MM.1S (cell line): ENCODE data around the gene RASSF3.

ENCODE experiments used
- DNase-seq: peaks from one replicate; pipeline ENCODE4 v3.0.0-alpha.2; 2015
- H2AFZ ChIP-seq: fragments of 300-600 bp; sonication (generic); 2 replicates; pipeline ENCODE4 v1.6.0; 2016; ENCODE audit warnings: antibody characterized with exemption, low read length
- H3F3A ChIP-seq: fragments of 300-600 bp; sonication (generic); 2 replicates; pipeline ENCODE4 v1.6.1; 2016; ENCODE audit warnings: mild to moderate bottlenecking, antibody characterized with exemption, low read length, moderate library complexity, mixed read lengths; ENCODE audit not compliant: insufficient read depth
- H3K27ac ChIP-seq: fragments of 300-600 bp; sonication (generic); 2 replicates; pipeline ENCODE4 v1.5.1; 2016; ENCODE audit warnings: mild to moderate bottlenecking, low read length
- H3K27me3 ChIP-seq: fragments of 300-600 bp; sonication (generic); replicated peaks from 2 replicates; pipeline ENCODE4 v1.6.0; 2016; ENCODE audit warnings: low read length; ENCODE audit not compliant: insufficient read depth
- H3K36me3 ChIP-seq: fragments of 300-600 bp; sonication (generic); replicated peaks from 2 replicates; pipeline ENCODE4 v1.6.1; 2016; ENCODE audit warnings: mild to moderate bottlenecking, low read length, mixed read lengths; ENCODE audit not compliant: insufficient read depth
- H3K4me1 ChIP-seq: fragments of 300-600 bp; sonication (generic); 2 replicates; pipeline ENCODE4 v1.6.1; 2016; ENCODE audit warnings: low read length, mixed read lengths
- H3K4me2 ChIP-seq: fragments of 300-600 bp; sonication (generic); 2 replicates; pipeline ENCODE4 v1.6.0; 2016; ENCODE audit warnings: low read depth, low read length
- H3K4me3 ChIP-seq: fragments of 300-600 bp; sonication (generic); 2 replicates; pipeline ENCODE4 v1.5.1; 2016; ENCODE audit warnings: low read length, mixed read lengths
- H3K79me2 ChIP-seq: fragments of 300-600 bp; sonication (generic); 2 replicates; pipeline ENCODE4 v1.6.1; 2016; ENCODE audit warnings: mixed run types, low read length, mixed read lengths
- H3K9ac ChIP-seq: fragments of 300-600 bp; sonication (generic); 2 replicates; pipeline ENCODE4 v1.6.1; 2016; ENCODE audit warnings: low read length, mixed read lengths
- H3K9me2 ChIP-seq: fragments of 300-600 bp; sonication (generic); replicated peaks from 2 replicates; pipeline ENCODE4 v1.6.1; 2016; ENCODE audit warnings: mild to moderate bottlenecking, low read length, mixed read lengths; ENCODE audit not compliant: insufficient read depth
- H3K9me3 ChIP-seq: fragments of 300-600 bp; sonication (generic); replicated peaks from 2 replicates; pipeline ENCODE4 v1.6.1; 2016; ENCODE audit warnings: mild to moderate bottlenecking, low read length, mixed read lengths; ENCODE audit not compliant: insufficient read depth
- H4K20me1 ChIP-seq: fragments of 300-600 bp; sonication (generic); 2 replicates; pipeline ENCODE4 v1.6.1; 2016; ENCODE audit warnings: mild to moderate bottlenecking, low read length, moderate library complexity, mixed read lengths; ENCODE audit not compliant: insufficient read depth
- EZH2 ChIP-seq: fragments of 300-600 bp; sonication (generic); optimal IDR thresholded peaks from 2 replicates; pipeline ENCODE3; 2017; ENCODE audit warnings: low read depth, mild to moderate bottlenecking, antibody characterized with exemption, low read length, mixed read lengths
- EZH2phosphoT487 ChIP-seq: fragments of 300-600 bp; sonication (generic); IDR thresholded peaks from 2 replicates; pipeline ENCODE4 v1.6.1; 2018; ENCODE audit warnings: antibody characterized with exemption, low read length
- TF ChIP-seq, protein P1 (sequence below): fragments of 300-600 bp; sonication (generic); IDR thresholded peaks from 2 replicates; pipeline ENCODE4 v1.5.1; 2016; ENCODE audit warnings: antibody characterized with exemption, low read length, mixed read lengths

RASSF3 gene

DNA sequence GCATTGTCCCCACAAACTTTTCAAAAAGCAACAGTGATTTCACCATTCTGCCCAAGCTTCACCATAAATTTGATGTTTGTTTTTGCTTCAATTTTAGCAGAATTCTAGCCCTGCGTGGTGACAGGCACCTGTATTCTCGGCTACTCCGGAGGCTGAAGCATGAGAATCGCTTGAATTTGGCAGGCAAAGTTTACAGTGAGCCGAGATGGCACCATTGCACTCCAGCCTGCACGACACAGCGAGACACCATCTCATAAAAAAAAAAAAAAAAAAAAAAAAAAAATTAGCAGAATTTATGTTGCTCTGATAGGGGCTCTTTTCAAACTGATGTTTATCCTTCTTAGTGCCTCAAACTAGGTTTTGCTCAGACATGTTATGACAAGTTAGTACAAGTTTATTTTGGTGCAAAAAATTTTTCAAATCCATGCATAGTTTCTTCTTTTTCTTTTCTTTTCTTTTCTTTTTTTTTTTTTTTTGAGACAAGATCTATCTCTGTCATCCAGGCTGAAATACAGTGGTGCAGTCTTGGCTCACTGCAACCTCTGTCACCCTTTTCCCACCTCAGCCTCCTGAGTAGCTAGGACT is 24.3 kb downstream of the RASSF3 start:
- H2AFZ ChIP-seq = no peak overlapping the region

DNA sequence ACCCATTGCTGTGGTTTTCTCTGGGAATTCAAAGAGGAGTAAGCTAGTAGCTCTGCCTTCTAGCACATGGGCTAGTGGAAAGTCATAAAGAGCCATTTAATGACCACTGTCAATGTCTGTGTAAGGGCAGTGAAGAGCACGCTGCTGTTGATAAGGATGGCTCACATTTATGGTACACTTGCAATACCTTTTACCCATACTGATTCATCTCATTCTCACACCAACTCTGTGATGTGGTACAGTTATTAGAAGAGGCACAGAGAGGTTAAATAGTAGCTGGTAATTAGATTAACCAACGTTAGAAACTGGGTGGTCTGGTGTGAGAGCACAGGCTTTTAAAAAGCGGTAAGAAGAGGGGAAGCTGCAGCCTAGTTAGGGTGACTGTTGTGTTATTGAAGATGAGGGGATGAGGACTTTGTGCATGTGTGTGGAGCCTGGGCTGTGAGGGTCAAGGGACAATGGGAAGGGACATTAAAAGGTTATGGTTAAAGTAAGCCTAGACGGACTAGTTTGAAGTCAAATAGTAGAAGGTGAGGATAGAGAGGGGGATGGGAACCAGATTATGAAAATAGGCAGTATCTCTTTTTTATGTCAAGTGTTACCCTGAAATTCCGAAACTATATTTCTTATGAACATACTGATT is 25.2 kb downstream of the RASSF3 start:
- Histone ChIP-seq H3K27ac (no peak overlapping the region), H3K4me3 (no peak overlapping the region), H3K9me2 (no peaks in the 10 kb centered on the region), H3K9ac (no peak overlapping the region), H2AFZ (no peak overlapping the region), H3F3A (no peaks in the 10 kb centered on the region), H3K4me2 (no peak overlapping the region), H3K79me2 (peaks cover 66% of the 10 kb centered on the region), H4K20me1 (no peaks in the 10 kb centered on the region; the same call in 1 of the 2 replicates), H3K9me3 (no peaks in the 10 kb centered on the region), H3K36me3 (no peaks in the 10 kb centered on the region), H3K4me1 (no peaks in the 10 kb centered on the region), H3K27me3 (no peaks in the 10 kb centered on the region)
- TF ChIP-seq EZH2 (no peak), EZH2phosphoT487 (no peak)
- TF ChIP-seq, protein P1, sequence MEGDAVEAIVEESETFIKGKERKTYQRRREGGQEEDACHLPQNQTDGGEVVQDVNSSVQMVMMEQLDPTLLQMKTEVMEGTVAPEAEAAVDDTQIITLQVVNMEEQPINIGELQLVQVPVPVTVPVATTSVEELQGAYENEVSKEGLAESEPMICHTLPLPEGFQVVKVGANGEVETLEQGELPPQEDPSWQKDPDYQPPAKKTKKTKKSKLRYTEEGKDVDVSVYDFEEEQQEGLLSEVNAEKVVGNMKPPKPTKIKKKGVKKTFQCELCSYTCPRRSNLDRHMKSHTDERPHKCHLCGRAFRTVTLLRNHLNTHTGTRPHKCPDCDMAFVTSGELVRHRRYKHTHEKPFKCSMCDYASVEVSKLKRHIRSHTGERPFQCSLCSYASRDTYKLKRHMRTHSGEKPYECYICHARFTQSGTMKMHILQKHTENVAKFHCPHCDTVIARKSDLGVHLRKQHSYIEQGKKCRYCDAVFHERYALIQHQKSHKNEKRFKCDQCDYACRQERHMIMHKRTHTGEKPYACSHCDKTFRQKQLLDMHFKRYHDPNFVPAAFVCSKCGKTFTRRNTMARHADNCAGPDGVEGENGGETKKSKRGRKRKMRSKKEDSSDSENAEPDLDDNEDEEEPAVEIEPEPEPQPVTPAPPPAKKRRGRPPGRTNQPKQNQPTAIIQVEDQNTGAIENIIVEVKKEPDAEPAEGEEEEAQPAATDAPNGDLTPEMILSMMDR = no peak
- DNase-seq = no peak

More for the DNA sequence above, 24.3 kb downstream of the RASSF3 start:
- H3K9ac ChIP-seq = no peak overlapping the region
- H3K36me3 ChIP-seq = no peaks in the 10 kb centered on the region
- DNase-seq = no peak
- H3K4me3 ChIP-seq = no peak overlapping the region
- no peaks in the 10 kb centered on the region for H3K9me2 ChIP-seq
- no peaks in the 10 kb centered on the region for H3K27me3 ChIP-seq
- no peaks in the 10 kb centered on the region for H3F3A ChIP-seq
- no peaks in the 10 kb centered on the region; the same call in 1 of the 2 replicates for H4K20me1 ChIP-seq
- H3K4me2 ChIP-seq = no peak overlapping the region
- no peak overlapping the region for H3K27ac ChIP-seq
- H3K79me2 ChIP-seq = peaks cover 63% of the 10 kb centered on the region
- no peaks in the 10 kb centered on the region for H3K4me1 ChIP-seq
- H3K9me3 ChIP-seq = no peaks in the 10 kb centered on the region
- no peak for TF ChIP-seq EZH2phosphoT487
- no peak for TF ChIP-seq EZH2
- TF ChIP-seq, protein P1 = no peak

DNA sequence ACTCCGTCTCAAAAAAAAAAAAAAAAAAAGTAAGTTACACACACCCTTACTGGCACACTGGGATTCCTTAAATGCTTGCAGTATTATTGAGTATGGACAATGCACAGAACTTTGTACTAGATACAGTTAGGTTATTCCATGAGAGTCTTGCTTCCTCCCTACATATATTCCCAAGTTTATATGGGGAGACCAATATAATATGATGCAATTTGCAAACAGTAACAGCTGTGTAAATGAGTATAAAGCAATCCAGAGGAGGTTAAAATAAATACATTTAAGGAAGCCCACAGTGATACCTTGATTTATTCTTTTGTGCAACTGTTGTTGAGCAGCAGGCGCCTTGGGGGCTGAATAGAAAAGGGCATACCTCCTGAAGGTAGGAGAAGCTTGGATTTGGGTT is 26.6 kb downstream of the RASSF3 start:
- no peaks in the 10 kb centered on the region; the same call in 1 of the 2 replicates for H4K20me1 ChIP-seq
- no peak overlapping the region for H3K9ac ChIP-seq
- no peaks in the 10 kb centered on the region for H3K27me3 ChIP-seq
- no peak for TF ChIP-seq EZH2
- TF ChIP-seq, protein P1 = no peak
- H3K9me2 ChIP-seq = no peaks in the 10 kb centered on the region
- no peak overlapping the region for H2AFZ ChIP-seq
- peaks cover 65% of the 10 kb centered on the region for H3K79me2 ChIP-seq
- H3K4me1 ChIP-seq = no peaks in the 10 kb centered on the region
- no peak overlapping the region for H3K4me2 ChIP-seq
- no peak overlapping the region for H3K4me3 ChIP-seq
- no peaks in the 10 kb centered on the region for H3K36me3 ChIP-seq
- no peak overlapping the region for H3K27ac ChIP-seq
- no peaks in the 10 kb centered on the region for H3F3A ChIP-seq
- no peak for DNase-seq
- no peaks in the 10 kb centered on the region for H3K9me3 ChIP-seq
